HepG2 (cell line): ENCODE results near the gene TGFB2. TPM values are rescaled to one million over a fixed set of nuclear protein-coding genes. Genes with fewer than 3 reads are reported as not detected.
A peak's percentile ranks its signal among the peaks of the same experiment; 100 is the strongest.

ENCODE experiments used
- ATF3 ChIP-seq: sonication (generic); formaldehyde crosslinking; IDR thresholded peaks from 2 replicates; pipeline ENCODE4 v1.4.0; 2020; ENCODE audit warnings: missing genetic modification reagents
- CEBPB ChIP-seq: IDR thresholded peaks from 2 replicates; pipeline ENCODE4 v1.6.1; 2011; ENCODE audit warnings: low read depth, low read length, improper control_type of control experiment, borderline replicate concordance
- CEBPG ChIP-seq: IDR thresholded peaks from 2 replicates; pipeline ENCODE4 v1.6.1; 2016
- HNF1A ChIP-seq, 2 experiments: sonication (generic) in 1 of 2; formaldehyde crosslinking in 1 of 2; IDR thresholded peaks; 2 replicates each; pipeline versions ENCODE4 v1.4.0 to v1.6.1; 2016 to 2020; ENCODE audit warnings: borderline replicate concordance in 1 of 2, low read depth in 1 of 2, mild to moderate bottlenecking in 1 of 2, missing genetic modification reagents in 1 of 2
- HNF4G ChIP-seq, 2 experiments: sonication (generic) in 1 of 2; formaldehyde crosslinking in 1 of 2; IDR thresholded peaks; 2 replicates each; pipeline versions ENCODE4 v1.4.0 to v1.6.1; 2011 to 2020; ENCODE audit warnings: borderline replicate concordance in 2 of 2, low read depth in 2 of 2, mild to moderate bottlenecking in 2 of 2, low read length in 1 of 2, missing genetic modification reagents in 1 of 2, moderate library complexity in 1 of 2
- LBX2 ChIP-seq: sonication (generic); formaldehyde crosslinking; IDR thresholded peaks from 2 replicates; pipeline ENCODE4 v1.5.0; 2020; ENCODE audit warnings: missing genetic modification reagents, mild to moderate bottlenecking, borderline replicate concordance
- MAFK ChIP-seq, 2 experiments: IDR thresholded peaks in 1 of 2; conservative IDR thresholded peaks in 1 of 2; 2 replicates each; pipeline ENCODE4 v1.6.1; 2011; ENCODE audit warnings: improper control_type of control experiment in 2 of 2, low read length in 2 of 2
- RCOR2 ChIP-seq: IDR thresholded peaks from 2 replicates; pipeline ENCODE4 v1.6.1; 2016; ENCODE audit warnings: missing biosample characterization, missing genetic modification reagents
- ZNF362 ChIP-seq: sonication (generic); formaldehyde crosslinking; IDR thresholded peaks from 2 replicates; pipeline ENCODE4 v1.4.0; 2020; ENCODE audit warnings: missing genetic modification reagents, mild to moderate bottlenecking, borderline replicate concordance
- ZNF644 ChIP-seq: IDR thresholded peaks from 2 replicates; pipeline ENCODE4 v1.6.1; 2016; ENCODE audit warnings: low read depth
- polyA plus RNA-seq, 8 experiments: library from polyadenylated mRNA; depleted of rRNA in 3 of 8; stranded (reverse) in 7 of 8; unstranded in 1 of 8; fragments of >200 nt; fragmentation: Illumina TruSeq in 4 of 8; extraction: Trizol in 4 of 8; gene quantifications; 2 replicates each; pipeline versions ENCODE4 v1.2.1 to v1.2.3, GENCODE V29; 2011 to 2016; ENCODE audit warnings: low read depth in 4 of 8, missing spikeins in 1 of 8, mixed read lengths in 1 of 8; ENCODE audit not compliant: insufficient read depth in 1 of 8
- total RNA-seq, 5 experiments: library from RNA; depleted of rRNA; stranded (reverse); fragments of >200 nt; fragmentation: Illumina TruSeq; extraction: Trizol; gene quantifications; 2 replicates each; pipeline ENCODE4 v1.2.3, GENCODE V29; 2016; ENCODE audit warnings: low read depth in 1 of 5

Gene TGFB2
- total and polyA plus RNA-seq, 2 of the 13 experiments (the other 11 are each of a cell fraction or from before 2014, with no cell fraction given), result 0.07 TPM; not detected in 1

GRCh38 chr1:218371927-218372672 is 27.0 kb downstream of the TGFB2 start (continued):
- TF ChIP-seq MAFK (conservative IDR thresholded peaks at IDR 0.05 in 1 of 2, IDR thresholded peaks at IDR 0.05 in 1 of 2; ENCODE audit: low read length in 2 of 2), result peak; percentile 45 to 58
- TF ChIP-seq CEBPG, result peak; percentile 93
- TF ChIP-seq ZNF362 (CRISPR knock-in tag), result peak; percentile 76; the same call in 1 of the 2 replicates
- no peak for TF ChIP-seq RCOR2 (CRISPR knock-in tag)
- TF ChIP-seq HNF4G (IDR thresholded peaks at IDR 0.05; ENCODE audit: borderline replicate concordance, low read depth, low read length), result peak; percentile 41; the same call in 1 of the 2 replicates
- no peak for TF ChIP-seq HNF4G (CRISPR knock-in tag; IDR thresholded peaks at IDR 0.05; ENCODE audit: borderline replicate concordance, low read depth)
- TF ChIP-seq LBX2 (CRISPR knock-in tag), result no peak
- peak; percentile 53; the same call in 1 of the 2 replicates for TF ChIP-seq ATF3
- peak; percentile 87 for TF ChIP-seq CEBPB
- TF ChIP-seq HNF1A (IDR thresholded peaks at IDR 0.05; ENCODE audit: low read depth), result no peak
- peak; percentile 32; the same call in 1 of the 2 replicates for TF ChIP-seq HNF1A (CRISPR knock-in tag; IDR thresholded peaks at IDR 0.05; ENCODE audit: borderline replicate concordance)
- TF ChIP-seq ZNF644 (CRISPR knock-in tag), result peak; percentile 55; the same call in 1 of the 2 replicates
